ENCODE data around the gene ZBTB38. TPM values are rescaled to one million over a fixed set of nuclear protein-coding genes. Genes with fewer than 3 reads are reported as not detected.

Gene ZBTB38
- total RNA-seq, 4 donors from 2014 or later = 101 to 147 (median 118) TPM

DNA sequence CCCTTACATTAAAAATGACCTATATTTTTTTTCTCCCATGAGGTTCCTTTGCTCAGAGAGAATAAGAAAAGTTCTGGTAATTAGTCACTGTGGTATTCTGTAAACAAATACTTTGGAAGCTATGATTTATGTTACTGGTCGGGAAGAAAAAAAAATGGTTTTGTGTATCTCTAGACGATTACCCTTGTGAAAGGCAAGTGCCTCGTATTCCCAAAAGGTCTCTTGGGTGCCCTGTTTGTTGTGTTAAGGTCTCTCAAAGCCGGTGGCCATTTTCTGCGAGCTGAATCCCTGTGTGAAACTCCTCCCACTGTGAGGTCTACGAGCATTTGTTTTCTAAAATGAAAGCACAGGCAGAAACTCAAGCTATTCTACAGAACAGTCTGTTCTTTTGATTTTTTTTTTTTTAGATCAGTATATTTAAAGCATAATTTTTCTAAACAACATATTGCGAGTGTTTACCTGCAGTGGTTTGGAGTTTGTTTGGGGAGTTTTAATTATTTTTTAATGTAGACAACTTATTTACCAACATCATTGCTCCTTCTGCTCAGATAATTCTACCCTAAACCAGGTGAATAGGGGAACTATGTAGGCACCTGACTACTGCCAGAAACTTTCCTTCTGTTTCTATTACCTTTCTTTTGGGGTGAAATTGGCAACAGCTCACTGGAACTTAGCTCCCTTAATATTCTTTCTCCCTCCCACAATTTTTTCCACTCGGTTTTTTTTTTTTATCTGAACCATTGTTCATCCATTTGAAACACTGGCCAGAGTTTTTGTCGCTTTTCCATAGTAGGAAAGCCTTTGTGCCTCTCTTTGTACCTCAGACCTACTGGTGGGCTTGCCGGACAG, 44.0 kb downstream of the ZBTB38 start:
- TF ChIP-seq, protein P1, sequence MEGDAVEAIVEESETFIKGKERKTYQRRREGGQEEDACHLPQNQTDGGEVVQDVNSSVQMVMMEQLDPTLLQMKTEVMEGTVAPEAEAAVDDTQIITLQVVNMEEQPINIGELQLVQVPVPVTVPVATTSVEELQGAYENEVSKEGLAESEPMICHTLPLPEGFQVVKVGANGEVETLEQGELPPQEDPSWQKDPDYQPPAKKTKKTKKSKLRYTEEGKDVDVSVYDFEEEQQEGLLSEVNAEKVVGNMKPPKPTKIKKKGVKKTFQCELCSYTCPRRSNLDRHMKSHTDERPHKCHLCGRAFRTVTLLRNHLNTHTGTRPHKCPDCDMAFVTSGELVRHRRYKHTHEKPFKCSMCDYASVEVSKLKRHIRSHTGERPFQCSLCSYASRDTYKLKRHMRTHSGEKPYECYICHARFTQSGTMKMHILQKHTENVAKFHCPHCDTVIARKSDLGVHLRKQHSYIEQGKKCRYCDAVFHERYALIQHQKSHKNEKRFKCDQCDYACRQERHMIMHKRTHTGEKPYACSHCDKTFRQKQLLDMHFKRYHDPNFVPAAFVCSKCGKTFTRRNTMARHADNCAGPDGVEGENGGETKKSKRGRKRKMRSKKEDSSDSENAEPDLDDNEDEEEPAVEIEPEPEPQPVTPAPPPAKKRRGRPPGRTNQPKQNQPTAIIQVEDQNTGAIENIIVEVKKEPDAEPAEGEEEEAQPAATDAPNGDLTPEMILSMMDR (IDR thresholded peaks at IDR 0.05; ENCODE audit: low read depth) = no peak

DNA sequence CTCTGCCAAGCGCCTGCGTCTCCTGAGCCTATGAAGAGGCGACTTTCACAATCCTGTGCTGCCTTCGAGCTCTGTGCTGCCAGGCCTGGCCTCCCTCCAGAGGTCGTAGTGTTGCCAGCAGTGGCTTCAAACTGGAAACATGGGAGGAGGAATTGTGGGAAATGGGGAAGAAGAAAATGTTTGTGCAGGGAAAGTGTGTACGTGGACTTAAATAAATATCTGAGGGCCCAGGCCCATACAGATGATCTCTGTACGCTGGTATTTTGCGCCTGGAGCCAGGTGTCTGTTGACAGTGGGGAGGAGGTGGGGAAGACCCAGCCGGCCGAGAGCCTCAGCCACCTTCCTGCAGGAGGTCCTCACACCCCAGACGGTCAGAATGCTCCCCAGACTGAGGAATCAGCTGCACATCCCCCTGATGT, 44.6 kb downstream of the ZBTB38 start:
- TF ChIP-seq, protein P1 (IDR thresholded peaks at IDR 0.05; ENCODE audit: low read depth) = no peak

DNA sequence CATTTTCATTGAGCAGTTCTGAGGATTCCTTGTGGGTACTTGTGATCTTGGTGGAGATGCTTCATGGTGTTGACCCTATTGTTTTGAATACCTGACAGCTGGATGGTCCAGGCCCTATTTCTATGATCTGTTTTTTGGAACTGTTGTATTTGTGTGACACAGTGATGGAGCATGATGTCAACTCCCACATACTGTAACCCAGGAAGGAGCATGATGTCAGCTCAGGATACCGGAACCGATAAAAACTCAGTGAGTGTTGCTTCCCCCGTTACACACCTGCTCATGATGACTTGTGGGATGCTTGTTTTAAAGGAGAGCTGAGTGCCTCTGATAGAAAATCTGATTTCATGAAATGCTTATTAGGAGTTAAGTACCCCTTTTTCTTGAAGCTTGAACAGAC, 45.1 kb downstream of the ZBTB38 start:
- TF ChIP-seq, protein P1 (IDR thresholded peaks at IDR 0.05; ENCODE audit: low read depth) = no peak

DNA sequence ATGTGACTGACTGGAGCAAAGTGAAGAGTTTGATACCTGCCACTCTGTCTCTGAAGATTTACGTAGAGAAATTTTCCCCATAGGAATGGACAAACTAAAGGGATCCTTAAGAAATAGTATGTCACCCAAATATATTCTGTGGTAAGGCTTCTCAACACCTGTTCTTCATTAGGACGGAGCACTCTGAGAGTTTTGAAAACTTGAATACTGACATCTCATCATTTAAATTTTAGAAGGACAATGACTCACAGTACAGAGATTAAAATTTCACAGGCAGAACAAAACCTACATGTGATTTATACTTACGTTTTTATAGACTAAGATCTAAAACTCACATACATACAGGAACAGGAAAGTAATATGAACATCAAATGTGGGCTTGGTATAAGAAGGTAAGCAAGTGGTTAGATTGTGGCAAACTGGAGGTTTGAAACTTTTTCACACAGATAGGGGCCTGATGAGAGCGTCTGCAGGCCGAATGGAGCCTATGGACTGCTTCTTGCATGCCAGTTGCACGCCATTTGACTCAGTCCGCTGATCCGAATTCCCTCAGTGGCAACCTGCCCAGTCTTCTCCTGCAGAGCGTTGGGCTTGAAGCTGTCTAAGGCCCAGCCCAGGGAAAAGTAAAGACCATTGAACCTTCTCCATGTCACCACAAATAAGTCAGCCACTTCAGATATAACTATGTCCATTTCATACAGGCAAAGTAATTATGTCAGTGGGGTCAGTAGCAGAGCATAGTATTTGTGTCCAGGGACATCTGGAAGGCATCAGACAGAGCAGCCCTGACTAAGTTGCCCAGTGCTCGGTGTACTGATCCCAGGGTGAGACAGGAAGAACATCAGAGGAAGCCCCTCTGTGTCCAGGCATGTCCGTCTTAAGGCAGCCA, 45.7 kb downstream of the ZBTB38 start:
- TF ChIP-seq, protein P1 (IDR thresholded peaks at IDR 0.05; ENCODE audit: low read depth) = no peak

DNA sequence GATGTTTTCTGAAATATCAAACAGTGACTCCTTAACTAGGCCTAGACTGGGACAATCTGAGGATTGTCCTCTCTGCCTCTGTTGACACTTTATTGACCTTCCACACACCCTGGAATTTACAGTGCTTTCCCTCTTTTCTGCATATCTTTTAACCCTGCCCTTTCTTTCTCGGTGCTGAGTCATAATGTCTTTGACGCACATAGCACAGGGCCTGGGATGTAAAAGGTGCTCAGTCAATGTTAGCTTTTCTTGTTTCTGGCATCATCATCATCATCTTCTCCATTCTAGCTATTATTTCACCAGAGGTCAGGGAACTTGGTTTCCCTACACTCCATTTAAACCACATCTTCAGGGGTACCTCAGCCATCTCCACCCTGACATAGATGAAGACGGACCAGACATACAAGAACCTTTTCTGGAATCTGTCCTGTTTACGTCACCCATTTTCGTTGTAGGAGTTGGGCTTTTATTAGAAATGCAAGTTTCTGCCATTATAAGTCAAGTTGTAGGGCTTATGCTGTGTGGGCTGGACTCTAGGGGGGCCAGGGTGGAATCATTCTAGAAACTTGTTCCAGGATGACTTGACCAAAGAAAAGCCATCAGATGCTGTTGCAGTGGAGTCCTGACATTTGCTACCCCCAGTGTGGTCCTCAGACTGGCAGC, 46.6 kb downstream of the ZBTB38 start:
- TF ChIP-seq, protein P1 (IDR thresholded peaks at IDR 0.05; ENCODE audit: low read depth) = no peak

DNA sequence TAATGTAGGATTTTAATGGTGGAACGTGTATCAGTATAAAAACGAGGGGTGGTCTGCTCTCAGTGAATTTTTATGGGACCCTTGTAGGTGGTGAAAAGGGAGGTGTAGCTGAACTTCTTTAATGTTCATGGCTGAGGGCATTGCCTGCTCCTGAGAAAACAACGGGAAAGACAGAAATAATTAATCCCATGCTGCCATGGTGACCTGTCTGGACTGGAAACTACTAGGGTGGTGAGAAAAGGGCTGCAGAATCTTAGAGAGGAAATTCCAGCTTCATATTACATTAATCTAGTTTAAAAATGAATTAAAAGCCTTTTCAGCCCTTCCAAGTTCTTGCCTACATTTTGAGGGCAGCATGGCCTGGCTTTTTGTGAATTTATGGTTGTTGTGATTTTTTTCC, 47.6 kb downstream of the ZBTB38 start:
- TF ChIP-seq, protein P1 (IDR thresholded peaks at IDR 0.05; ENCODE audit: low read depth) = no peak

Other genes with a start within 250 kb of the ZBTB38 start
- gene PXYLP1, start 136.7 kb upstream of the ZBTB38 start, total RNA-seq = 10 to 100 TPM in 2 of 4 donors, 1 to 10 TPM in 2; 5.4 to 12.8 (median 9.6) TPM
- gene RASA2, start 118.5 kb downstream of the ZBTB38 start, total RNA-seq = 10 to 100 TPM; 23.2 to 34.1 (median 27.1) TPM